T-cell (primary cell): ENCODE data around the gene LECT2. TPM values are rescaled to one million over a fixed set of nuclear protein-coding genes. Genes with fewer than 3 reads are reported as not detected.
A peak's percentile ranks its signal among the peaks of the same experiment; 100 is the strongest.

Source experiments
- ATAC-seq, 4 experiments: fragments of 200-7000 bp in 3 of 4; fragments of 150-1000 bp in 1 of 4; cut with Tn5 transposase; replicated peaks in 1 of 4; 1 replicate in 3 of 4; 2 replicates in 1 of 4; pipeline ENCODE4 v1.10.0; 2021; ENCODE audit warnings: moderate library complexity in 3 of 4, mild to moderate bottlenecking in 2 of 4, moderate number of reproducible peaks in 1 of 4
- CTCF ChIA-PET, 2 donors: fragments of 300-600 bp; sonication (Branson Sonifier 250); formaldehyde crosslinking; loops; one replicate each; lab custom pipeline; 2022; ENCODE audit warnings: antibody characterized with exemption in 2 of 2; lab: Charles Lee
- POLR2A ChIA-PET, 2 donors: fragments of 300-600 bp; sonication (Branson Sonifier 250); formaldehyde crosslinking; loops; one replicate each; lab custom pipeline; 2022; ENCODE audit warnings: antibody characterized with exemption in 2 of 2; lab: Charles Lee
- DNase-seq, 35 experiments: peaks; one replicate each; pipeline versions ENCODE4 v3.0.0 to v3.0.0-alpha.2; 2013 to 2023
- H3K27ac ChIP-seq: one replicate; pipeline ENCODE4 v1.5.1; 2013; ENCODE audit warnings: low read length
- H3K27me3 ChIP-seq, 2 experiments: replicated peaks in 1 of 2; 1 replicate in 1 of 2; 2 replicates in 1 of 2; pipeline versions ENCODE4 v1.6.1 to v1.7.0; 2013; ENCODE audit warnings: low read length in 1 of 2, mixed read lengths in 1 of 2; ENCODE audit not compliant: control insufficient read depth in 2 of 2, insufficient read depth in 2 of 2; ENCODE audit errors: extremely low read depth in 1 of 2
- H3K36me3 ChIP-seq, 2 donors: 1 replicate in 1 of 2; 2 replicates in 1 of 2; pipeline versions ENCODE4 v1.6.1 to v1.7.0; 2013; ENCODE audit warnings: low read length in 1 of 2; ENCODE audit not compliant: control insufficient read depth in 2 of 2, insufficient read depth in 1 of 2; ENCODE audit errors: extremely low read depth in 1 of 2
- H3K4me1 ChIP-seq, 2 experiments: 1 replicate in 1 of 2; 2 replicates in 1 of 2; pipeline versions ENCODE4 v1.6.1 to v1.7.0; 2013; ENCODE audit warnings: low read length in 2 of 2, mixed read lengths in 1 of 2; ENCODE audit not compliant: insufficient read depth in 2 of 2, control insufficient read depth in 1 of 2; ENCODE audit errors: extremely low read depth in 1 of 2
- H3K4me3 ChIP-seq, 2 donors: 1 replicate in 1 of 2; 2 replicates in 1 of 2; pipeline versions ENCODE4 v1.5.1 to v1.7.0; 2013; ENCODE audit warnings: mild to moderate bottlenecking in 2 of 2, low read length in 1 of 2, moderate library complexity in 1 of 2; ENCODE audit not compliant: control insufficient read depth in 1 of 2; ENCODE audit errors: extremely low read depth in 1 of 2
- H3K9me3 ChIP-seq: 2 replicates; pipeline ENCODE4 v1.7.0; 2013
- H3K27ac Mint-ChIP-seq, 2 donors: one replicate each; pipeline ENCODE4 v1.8.0; 2020 to 2021; ENCODE audit warnings: mild to moderate bottlenecking in 2 of 2, mixed read lengths in 2 of 2
- H3K27me3 Mint-ChIP-seq, 2 donors: one replicate each; pipeline ENCODE4 v1.8.0; 2021 to 2022; ENCODE audit warnings: mixed read lengths in 2 of 2
- H3K36me3 Mint-ChIP-seq: one replicate; pipeline ENCODE4 v1.8.0; 2021; ENCODE audit warnings: mixed read lengths
- H3K4me1 Mint-ChIP-seq, 3 donors: one replicate each; pipeline ENCODE4 v1.8.0; 2020 to 2022; ENCODE audit warnings: mixed read lengths in 3 of 3, mild to moderate bottlenecking in 1 of 3
- H3K4me3 Mint-ChIP-seq, 3 donors: one replicate each; pipeline ENCODE4 v1.8.0; 2020 to 2022; ENCODE audit warnings: mild to moderate bottlenecking in 3 of 3, mixed read lengths in 3 of 3, moderate library complexity in 3 of 3
- H3K9me3 Mint-ChIP-seq, 3 donors: one replicate each; pipeline ENCODE4 v1.8.0; 2020 to 2022; ENCODE audit warnings: mixed read lengths in 3 of 3
- WGBS: methylation state at CpG from one replicate; pipeline ENCODE4 v1.1.5; 2013; ENCODE audit warnings: missing lambda C conversion rate; ENCODE audit not compliant: insufficient coverage; 5-methylcytosine and 5-hydroxymethylcytosine counted together
- total RNA-seq, 35 experiments: library from RNA in 6 of 35; stranded (reverse) in 6 of 35; fragments of 120-200 nt in 1 of 35; gene quantifications; one replicate each; pipeline versions ENCODE4 v1.2.1 to v1.2.4 and lab custom pipeline; 2013 to 2026

Gene LECT2
- not detected for total RNA-seq
- not detected for total RNA-seq (2013)
- 0 reads per million in 29 experiments for total RNA-seq (lab: John Stamatoyannopoulos, UW)

GRCh38 chr5:135954899-135955298 is at the start of gene LECT2:
LECT2 (minus strand) TSS chr5:135954983; CDS start chr5:135954833, 150 bp downstream.
- Histone ChIP-seq H3K9me3 (no peaks in the 10 kb centered on the region), H3K27ac (no peak within 1 kb of the TSS), H3K4me3 (no peak within 1 kb of the TSS), H3K36me3 (no peaks in the 10 kb centered on the region), H3K4me1 (no peaks in the 10 kb centered on the region), H3K27me3 (peaks cover 0 to 2% of the 10 kb centered on the region in 2 experiments)
- ATAC-seq: no peak
- ChIA-PET CTCF (interaction anchor here in 1 of 2 donors (1.0 kb wide), 1 partner anchor 10 kb away, joined by 4 read pairs; no protein-coding TSS in a partner anchor), POLR2A (interaction anchor here in 1 of 2 donors (0.6 kb wide), 1 partner anchor 87 kb away, joined by 3 read pairs; no protein-coding TSS in a partner anchor)
- Mint-ChIP-seq H3K4me3 (no peak within 1 kb of the TSS), H3K36me3 (no peaks in the 10 kb centered on the region), H3K27me3 (peaks cover 17 to 37% of the 10 kb centered on the region in 2 donors), H3K4me1 (peaks cover 0 to 6% (median 0%) of the 10 kb centered on the region in 3 donors), H3K27ac (no peak within 1 kb of the TSS), H3K9me3 (no peaks in the 10 kb centered on the region)
- WGBS: no CpG with 5 or more reads among the region's 3 CpGs
- DNase-seq: no peak

GRCh38 chr5:136004436-136004835 is 49.7 kb upstream of the LECT2 start:
- Mint-ChIP-seq H3K27ac (no peak overlapping the region), H3K4me3 (no peak overlapping the region), H3K9me3 (no peaks in the 10 kb centered on the region), H3K36me3 (no peaks in the 10 kb centered on the region), H3K27me3 (peaks cover 12 to 17% of the 10 kb centered on the region in 2 donors), H3K4me1 (no peaks in the 10 kb centered on the region)
- Histone ChIP-seq H3K4me3 (no peak overlapping the region), H3K9me3 (no peaks in the 10 kb centered on the region), H3K4me1 (no peaks in the 10 kb centered on the region), H3K27me3 (peaks cover 0 to 18% of the 10 kb centered on the region in 2 experiments), H3K27ac (no peak overlapping the region), H3K36me3 (no peaks in the 10 kb centered on the region)
- no CpG with 5 or more reads among the region's 3 CpGs for WGBS
- ChIA-PET POLR2A (no interaction called here), CTCF (no interaction called here)
- DNase-seq (no peak), ATAC-seq (no peak)

- H3K27me3 ChIP-seq: peaks cover 0 to 13% of the 10 kb centered on the region in 2 experiments
- no peaks in the 10 kb centered on the region for H3K4me1 ChIP-seq
- DNase-seq (no peak), ATAC-seq (no peak)
- no peak overlapping the region for H3K4me3 ChIP-seq
- no peaks in the 10 kb centered on the region for H3K9me3 Mint-ChIP-seq
- no peak overlapping the region for H3K27ac ChIP-seq
- H3K9me3 ChIP-seq: no peaks in the 10 kb centered on the region
- 73% methylated on average over 2 of the region's 5 CpGs for WGBS
- H3K4me3 Mint-ChIP-seq: no peak overlapping the region
- POLR2A ChIA-PET: no interaction called here
- H3K27ac Mint-ChIP-seq: no peak overlapping the region
- H3K4me1 Mint-ChIP-seq: no peaks in the 10 kb centered on the region
- H3K27me3 Mint-ChIP-seq: peaks cover 7 to 12% of the 10 kb centered on the region in 2 donors
- CTCF ChIA-PET: no interaction called here
- no peaks in the 10 kb centered on the region for H3K36me3 Mint-ChIP-seq
- no peaks in the 10 kb centered on the region for H3K36me3 ChIP-seq
These were observed 46.7 kb upstream of the LECT2 start for GRCh38 chr5:136001466-136001981.

- ATAC-seq: no peak
- CTCF ChIA-PET: no interaction called here
These were observed 46.1 kb upstream of the LECT2 start for GRCh38 chr5:136000932-136001331.

GRCh38 chr5:136000147-136000546 is 45.4 kb upstream of the LECT2 start:
- Mint-ChIP-seq H3K27ac (no peak overlapping the region), H3K4me1 (no peaks in the 10 kb centered on the region), H3K27me3 (peaks cover 7 to 14% of the 10 kb centered on the region in 2 donors), H3K4me3 (no peak overlapping the region), H3K9me3 (no peaks in the 10 kb centered on the region), H3K36me3 (no peaks in the 10 kb centered on the region)
- Histone ChIP-seq H3K9me3 (no peaks in the 10 kb centered on the region), H3K4me3 (no peak overlapping the region), H3K4me1 (no peaks in the 10 kb centered on the region), H3K27ac (no peak overlapping the region), H3K36me3 (no peaks in the 10 kb centered on the region), H3K27me3 (peaks cover 0 to 19% of the 10 kb centered on the region in 2 experiments)
- WGBS: 77% methylated on average over 1 of the region's 2 CpGs
- DNase-seq: no peak
- CTCF ChIA-PET: no interaction called here
- POLR2A ChIA-PET: no interaction called here
- ATAC-seq: no peak

More at GRCh38 chr5:136000932-136001331, 46.1 kb upstream of the LECT2 start:
- Histone ChIP-seq H3K9me3 (no peaks in the 10 kb centered on the region), H3K4me3 (no peak overlapping the region), H3K27me3 (peaks cover 0 to 19% of the 10 kb centered on the region in 2 experiments), H3K36me3 (no peaks in the 10 kb centered on the region), H3K4me1 (no peaks in the 10 kb centered on the region), H3K27ac (no peak overlapping the region)
- H3K9me3 Mint-ChIP-seq: no peaks in the 10 kb centered on the region
- no peak overlapping the region for H3K4me3 Mint-ChIP-seq
- no peak for DNase-seq
- no peak overlapping the region for H3K27ac Mint-ChIP-seq
- no peaks in the 10 kb centered on the region for H3K36me3 Mint-ChIP-seq
- WGBS: no CpG with 5 or more reads among the region's 3 CpGs
- peaks cover 7 to 12% of the 10 kb centered on the region in 2 donors for H3K27me3 Mint-ChIP-seq
- POLR2A ChIA-PET: no interaction called here
- no peaks in the 10 kb centered on the region for H3K4me1 Mint-ChIP-seq

GRCh38 chr5:135999406-136000139 is 44.8 kb upstream of the LECT2 start:
- ChIA-PET CTCF (no interaction called here), POLR2A (no interaction called here)
- H3K9me3 ChIP-seq: no peaks in the 10 kb centered on the region
- DNase-seq (peak in 1 of 35 experiments; percentile 12), ATAC-seq (no peak)
- no peak overlapping the region for H3K4me3 ChIP-seq
- H3K4me3 Mint-ChIP-seq: no peak overlapping the region
- no peaks in the 10 kb centered on the region for H3K36me3 ChIP-seq
- H3K27me3 ChIP-seq: peaks cover 0 to 19% of the 10 kb centered on the region in 2 experiments
- no peaks in the 10 kb centered on the region for H3K9me3 Mint-ChIP-seq
- no peak overlapping the region for H3K27ac ChIP-seq
- no peaks in the 10 kb centered on the region for H3K36me3 Mint-ChIP-seq
- H3K4me1 Mint-ChIP-seq: no peaks in the 10 kb centered on the region
- peaks cover 11 to 18% of the 10 kb centered on the region in 2 donors for H3K27me3 Mint-ChIP-seq
- no peak overlapping the region for H3K27ac Mint-ChIP-seq
- 65% methylated on average over 4 of the region's 8 CpGs for WGBS
- no peaks in the 10 kb centered on the region for H3K4me1 ChIP-seq
